Endodermal cell (in vitro differentiated cells): ENCODE results near the gene GABRB2. TPM values are rescaled to one million over a fixed set of nuclear protein-coding genes. Genes with fewer than 3 reads are reported as not detected.
"Not testable (repeated sequence)": the region's sequence is repeated elsewhere in the genome, so short reads cannot be mapped to it uniquely, and the experiment has no call there.

Experiments
- DNase-seq: peaks from one replicate; pipeline ENCODE4 v3.0.0-alpha.2; 2017
- H3K27ac ChIP-seq: 2 replicates; pipeline ENCODE4 v1.5.1; 2013; ENCODE audit warnings: mild to moderate bottlenecking, low read depth, low read length, moderate library complexity
- H3K27me3 ChIP-seq: 2 replicates; pipeline ENCODE4 v1.6.1; 2013; ENCODE audit warnings: mild to moderate bottlenecking, low read length, moderate library complexity; ENCODE audit not compliant: insufficient read depth, control insufficient read depth, poor library complexity, severe bottlenecking
- H3K36me3 ChIP-seq: 2 replicates; pipeline ENCODE4 v1.7.0; 2013; ENCODE audit warnings: mild to moderate bottlenecking, low read length, moderate library complexity; ENCODE audit not compliant: control insufficient read depth, insufficient read depth
- H3K4me1 ChIP-seq: one replicate; pipeline ENCODE4 v1.7.0; 2013; ENCODE audit warnings: low read length; ENCODE audit not compliant: control insufficient read depth, insufficient read depth
- H3K4me3 ChIP-seq: 2 replicates; pipeline ENCODE4 v1.5.1; 2013; ENCODE audit warnings: mild to moderate bottlenecking, low read length, moderate library complexity
- H3K9ac ChIP-seq: 2 replicates; pipeline ENCODE4 v1.6.1; 2013; ENCODE audit warnings: mild to moderate bottlenecking, low read length, moderate library complexity; ENCODE audit not compliant: poor library complexity, severe bottlenecking; ENCODE audit errors: extremely low read depth
- H3K9me3 ChIP-seq: 2 replicates; pipeline ENCODE4 v1.6.1; 2013; ENCODE audit warnings: mild to moderate bottlenecking, low read length, moderate library complexity; ENCODE audit not compliant: control insufficient read depth
- H3K27ac Mint-ChIP-seq: 2 replicates; pipeline ENCODE4 v1.8.0; 2020; ENCODE audit warnings: mixed read lengths
- H3K27me3 Mint-ChIP-seq: 2 replicates; pipeline ENCODE4 v1.8.0; 2021; ENCODE audit warnings: mild to moderate bottlenecking, mixed read lengths; ENCODE audit not compliant: insufficient read depth
- H3K36me3 Mint-ChIP-seq: 2 replicates; pipeline ENCODE4 v1.8.0; 2020; ENCODE audit warnings: low read depth, mixed read lengths
- H3K4me1 Mint-ChIP-seq: 2 replicates; pipeline ENCODE4 v1.8.0; 2020; ENCODE audit warnings: mixed read lengths
- H3K4me3 Mint-ChIP-seq: 2 replicates; pipeline ENCODE4 v1.8.0; 2020; ENCODE audit warnings: mild to moderate bottlenecking, moderate library complexity, mixed read lengths
- H3K9me3 Mint-ChIP-seq: 2 replicates; pipeline ENCODE4 v1.8.0; 2020; ENCODE audit warnings: mild to moderate bottlenecking, mixed read lengths
- CTCF ChIP-seq: fragments of 200-600 bp; sonication (generic); conservative IDR thresholded peaks from 2 replicates; pipeline ENCODE4 v1.5.0; 2021; ENCODE audit warnings: antibody characterized with exemption, mild to moderate bottlenecking
- WGBS, 2 experiments: methylation state at CpG; one replicate each; pipeline versions ENCODE4 v1.1.5 to v1.1.7; 2013; ENCODE audit warnings: missing lambda C conversion rate in 2 of 2, mixed read lengths in 1 of 2; ENCODE audit not compliant: insufficient coverage in 1 of 2, insufficient read length in 1 of 2; 5-methylcytosine and 5-hydroxymethylcytosine counted together
- total RNA-seq, 2 donors: library from RNA; stranded (reverse); fragmentation: NEBNext Ultra II Directional in 1 of 2; extraction: Animal tissue kit (Norgen Biotek cat#: 25700) in 1 of 2; gene quantifications; 2 replicates in 1 of 2; 3 replicates in 1 of 2; pipeline ENCODE4 v1.2.1, GENCODE V29; 2021

GABRB2 gene
- total RNA-seq, 2 donors from 2014 or later: 0.77 to 2.5 TPM

DNA sequence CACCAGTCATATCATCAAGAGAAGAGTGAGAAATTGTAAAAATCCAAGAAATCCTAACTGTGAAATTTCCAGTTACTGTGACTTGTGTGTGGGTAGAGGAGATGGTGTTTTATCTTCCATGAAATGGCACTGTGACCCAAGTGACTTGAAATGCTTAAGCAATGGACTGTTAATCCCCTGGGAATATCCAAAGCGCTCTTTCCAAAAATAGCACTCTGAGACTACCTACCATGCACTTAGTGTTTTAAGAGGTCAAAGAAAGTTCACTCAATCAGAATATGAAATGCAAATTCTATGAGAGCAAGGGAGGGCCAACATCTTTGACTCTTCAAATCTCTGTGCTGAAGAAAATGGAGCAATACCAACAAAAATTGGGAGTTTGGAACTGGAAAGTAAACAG, 244.0 kb downstream of the GABRB2 start:
- Histone ChIP-seq H3K4me1 (peaks cover 6% of the 10 kb centered on the region), H3K9ac (no peak overlapping the region), H3K36me3 (no peaks in the 10 kb centered on the region), H3K27ac (no peak overlapping the region), H3K4me3 (no peak overlapping the region), H3K27me3 (no peaks in the 10 kb centered on the region), H3K9me3 (no peaks in the 10 kb centered on the region)
- no peak for DNase-seq
- Mint-ChIP-seq H3K27ac (no peak overlapping the region), H3K36me3 (no peaks in the 10 kb centered on the region), H3K4me3 (no peak overlapping the region), H3K4me1 (peaks cover 6% of the 10 kb centered on the region), H3K9me3 (peaks cover 4% of the 10 kb centered on the region), H3K27me3 (peaks cover 3% of the 10 kb centered on the region)
- 96 to 100% methylated on average over 1 of the region's 1 CpG for WGBS, 2 experiments
- TF ChIP-seq CTCF: no peak

- no peaks in the 10 kb centered on the region for H3K36me3 ChIP-seq
- H3K9me3 Mint-ChIP-seq: peaks cover 2% of the 10 kb centered on the region
These were observed 244.9 kb downstream of the GABRB2 start for GRCh38 chr5:161301586-161301985.

DNA sequence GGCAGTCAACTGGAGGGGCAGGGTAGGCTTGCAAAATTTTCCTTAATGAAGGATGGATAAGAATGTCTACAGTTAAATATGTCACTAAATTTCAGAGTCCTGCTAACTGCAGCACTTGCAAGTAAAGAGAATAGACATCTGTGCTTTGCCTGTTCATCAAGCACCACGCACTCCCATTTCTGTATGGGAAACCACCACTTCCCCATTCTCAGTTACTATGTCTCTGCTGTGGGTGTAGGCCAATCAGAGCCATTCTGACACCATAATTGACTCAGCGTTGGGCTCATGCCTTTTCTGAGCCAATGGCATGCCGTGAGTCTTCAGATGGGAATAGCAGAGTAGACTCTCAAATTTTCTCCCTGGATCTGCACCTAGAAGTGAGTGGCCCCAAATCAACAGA, 247.5 kb downstream of the GABRB2 start:
- no peaks in the 10 kb centered on the region for H3K36me3 Mint-ChIP-seq
- no peak for TF ChIP-seq CTCF

More at GRCh38 chr5:161301586-161301985, 244.9 kb downstream of the GABRB2 start:
- H3K27ac Mint-ChIP-seq: no peak overlapping the region
- no peaks in the 10 kb centered on the region for H3K9me3 ChIP-seq
- H3K4me1 ChIP-seq: peaks cover 6% of the 10 kb centered on the region
- H3K4me3 ChIP-seq: no peak overlapping the region
- 93 to 100% methylated on average over 1 to 2 of the region's 2 CpGs for WGBS, 2 experiments
- H3K36me3 Mint-ChIP-seq: no peaks in the 10 kb centered on the region
- H3K27ac ChIP-seq: no peak overlapping the region
- no peaks in the 10 kb centered on the region for H3K27me3 ChIP-seq
- no peak for TF ChIP-seq CTCF
- H3K4me3 Mint-ChIP-seq: no peak overlapping the region
- peaks cover 6% of the 10 kb centered on the region for H3K4me1 Mint-ChIP-seq
- no peak overlapping the region for H3K9ac ChIP-seq
- no peak for DNase-seq
- H3K27me3 Mint-ChIP-seq: peaks cover 2% of the 10 kb centered on the region

DNA sequence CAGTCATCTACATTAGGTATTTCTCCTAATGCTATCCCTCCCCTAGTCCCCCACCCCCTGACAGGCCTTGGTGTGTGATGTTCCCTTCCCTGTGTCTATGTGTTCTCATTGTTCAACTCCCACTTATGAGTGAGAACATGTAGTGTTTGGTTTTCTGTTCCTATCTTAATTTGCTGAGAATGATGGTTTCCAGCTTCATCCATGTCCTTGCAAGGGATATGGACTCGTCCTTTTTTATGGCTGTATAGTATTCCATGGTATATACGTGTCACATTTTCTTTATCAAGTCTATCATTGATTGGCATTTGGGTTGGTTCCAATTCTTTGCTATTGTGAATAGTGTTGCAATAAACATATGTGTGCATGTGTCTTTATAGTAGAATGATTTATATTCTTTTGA, 249.1 kb downstream of the GABRB2 start:
- H3K4me1 Mint-ChIP-seq, H3K27me3 ChIP-seq, H3K27ac Mint-ChIP-seq, H3K9ac ChIP-seq, H3K27ac ChIP-seq, H3K4me1 ChIP-seq, H3K4me3 ChIP-seq, H3K9me3 ChIP-seq, H3K9me3 Mint-ChIP-seq, H3K36me3 ChIP-seq, DNase-seq, H3K36me3 Mint-ChIP-seq, H3K27me3 Mint-ChIP-seq, H3K4me3 Mint-ChIP-seq: not testable (repeated sequence)
- WGBS, 2 experiments: 90 to 95% methylated on average over 2 of the region's 2 CpGs

More for the DNA sequence above, 247.5 kb downstream of the GABRB2 start:
- Mint-ChIP-seq H3K4me3 (no peak overlapping the region), H3K9me3 (peaks cover 2% of the 10 kb centered on the region), H3K27me3 (no peaks in the 10 kb centered on the region), H3K27ac (no peak overlapping the region), H3K4me1 (no peaks in the 10 kb centered on the region)
- H3K27me3 ChIP-seq: no peaks in the 10 kb centered on the region
- H3K9me3 ChIP-seq: no peaks in the 10 kb centered on the region
- no peak overlapping the region for H3K27ac ChIP-seq
- peaks cover 3% of the 10 kb centered on the region for H3K4me1 ChIP-seq
- no peaks in the 10 kb centered on the region for H3K36me3 ChIP-seq
- DNase-seq: no peak
- H3K4me3 ChIP-seq: no peak overlapping the region
- WGBS, 2 experiments: 91 to 92% methylated on average over 2 to 3 of the region's 3 CpGs
- H3K9ac ChIP-seq: no peak overlapping the region
